GM21619 (cell line): ENCODE results near the gene CMTM1.

Source experiments
- ATAC-seq: cut with Tn5 transposase; IDR thresholded peaks from one replicate; pipeline ENCODE4 v1.9.1; 2021; ENCODE audit not compliant: unreplicated experiment

The CMTM1 gene

GRCh38 chr16:66538910-66539309 lies 27.3 kb upstream of the CMTM1 start:
- no peak for ATAC-seq

GRCh38 chr16:66539623-66540469 lies 26.4 kb upstream of the CMTM1 start:
- ATAC-seq = peak; percentile 82

- no peak for ATAC-seq
These were observed 24.6 kb upstream of the CMTM1 start for GRCh38 chr16:66541388-66542355.

GRCh38 chr16:66542396-66542795 lies 23.8 kb upstream of the CMTM1 start:
- no peak for ATAC-seq

GRCh38 chr16:66543541-66543940 lies 22.7 kb upstream of the CMTM1 start:
- ATAC-seq = no peak

GRCh38 chr16:66544016-66544757 lies 22.1 kb upstream of the CMTM1 start:
- no peak for ATAC-seq

GRCh38 chr16:66547101-66547989 lies 18.9 kb upstream of the CMTM1 start:
- no peak for ATAC-seq

GRCh38 chr16:66548068-66548467 lies 18.2 kb upstream of the CMTM1 start:
- ATAC-seq = no peak

GRCh38 chr16:66548868-66549267 lies 17.4 kb upstream of the CMTM1 start:
- ATAC-seq = no peak

GRCh38 chr16:66549284-66550131 lies 16.7 kb upstream of the CMTM1 start, which contains the start of gene TK2:
TSS of gene TK2 (minus strand) at chr16:66550122. CDS start at chr16:66550061, 61 bp downstream.
- no peak for ATAC-seq

GRCh38 chr16:66551348-66551759 lies 14.9 kb upstream of the CMTM1 start:
- no peak for ATAC-seq

- no peak for ATAC-seq
These were observed 14.4 kb upstream of the CMTM1 start for GRCh38 chr16:66551788-66552285.

GRCh38 chr16:66552286-66553177 lies 13.7 kb upstream of the CMTM1 start, which contains the start of gene CKLF:
TSS of gene CKLF (plus strand) at chr16:66552576. CDS start at chr16:66552716, 140 bp downstream.
- ATAC-seq = peak; percentile 68

- ATAC-seq = no peak
These were observed 13.0 kb upstream of the CMTM1 start for GRCh38 chr16:66553223-66553622.

- no peak for ATAC-seq
These were observed 12.2 kb upstream of the CMTM1 start for GRCh38 chr16:66554021-66554420.

GRCh38 chr16:66554495-66554894 lies 11.7 kb upstream of the CMTM1 start:
- no peak for ATAC-seq

- no peak for ATAC-seq
These were observed 6.1 kb upstream of the CMTM1 start for GRCh38 chr16:66560107-66560506.
